B cell (primary cell): ENCODE data around the gene ZNF541. TPM values are rescaled to one million over a fixed set of nuclear protein-coding genes. Genes with fewer than 3 reads are reported as not detected.

ENCODE experiments used
- ATAC-seq: fragments of 200-7000 bp; cut with Tn5 transposase; one replicate; pipeline ENCODE4 v1.10.0; 2021; ENCODE audit warnings: low read depth, mild to moderate bottlenecking, moderate number of reproducible peaks, moderate library complexity
- CTCF ChIA-PET: fragments of 350-600 bp; sonication (Branson Sonifier 250); formaldehyde crosslinking; loops from one replicate; lab custom pipeline; 2021; ENCODE audit warnings: antibody characterized with exemption, inconsistent platforms; lab: Charles Lee
- POLR2A ChIA-PET: fragments of 350-600 bp; sonication (Branson Sonifier 250); formaldehyde crosslinking; loops from one replicate; lab custom pipeline; 2021; ENCODE audit warnings: antibody characterized with exemption; lab: Charles Lee
- DNase-seq: peaks from one replicate; pipeline ENCODE4 v3.0.0; 2013
- H2AFZ ChIP-seq: 2 replicates; pipeline ENCODE4 v1.6.1; 2012; ENCODE audit warnings: mild to moderate bottlenecking, low read depth, low read length; ENCODE audit not compliant: insufficient read depth, poor library complexity, severe bottlenecking
- H3K27ac ChIP-seq, 2 donors: 1 replicate in 1 of 2; 2 replicates in 1 of 2; pipeline ENCODE4 v1.5.1; 2012 to 2013; ENCODE audit warnings: low read length in 2 of 2, mild to moderate bottlenecking in 2 of 2, moderate library complexity in 1 of 2
- H3K27me3 ChIP-seq, 4 experiments: fragments of 200-600 bp in 1 of 4; sonication (generic) in 1 of 4; replicated peaks in 1 of 4; 1 replicate in 2 of 4; 2 replicates in 2 of 4; pipeline versions ENCODE4 v1.6.1 to v1.7.0; 2013 to 2016; ENCODE audit warnings: low read length in 3 of 4, mild to moderate bottlenecking in 2 of 4, mixed read lengths in 1 of 4, moderate library complexity in 1 of 4; ENCODE audit not compliant: insufficient read depth in 4 of 4, control insufficient read depth in 3 of 4; ENCODE audit errors: control extremely low read depth in 1 of 4
- H3K36me3 ChIP-seq, 2 experiments: replicated peaks in 1 of 2; 1 replicate in 1 of 2; 2 replicates in 1 of 2; pipeline versions ENCODE4 v1.6.1 to v1.7.1; 2013; ENCODE audit warnings: low read length in 1 of 2; ENCODE audit not compliant: insufficient read depth in 2 of 2, control insufficient read depth in 1 of 2; ENCODE audit errors: control extremely low read depth in 1 of 2, extremely low read depth in 1 of 2
- H3K4me1 ChIP-seq, 2 donors: fragments of 200-600 bp in 1 of 2; sonication (generic) in 1 of 2; 1 replicate in 1 of 2; 2 replicates in 1 of 2; pipeline versions ENCODE4 v1.5.1 to v1.6.1; 2013 to 2017; ENCODE audit warnings: low read length in 2 of 2; ENCODE audit not compliant: control insufficient read depth in 2 of 2, insufficient read depth in 2 of 2
- H3K4me2 ChIP-seq: replicated peaks from 2 replicates; pipeline ENCODE3; 2012; ENCODE audit warnings: mild to moderate bottlenecking, low read depth, low read length; ENCODE audit not compliant: poor library complexity, severe bottlenecking
- H3K4me3 ChIP-seq, 5 experiments: fragments of 200-600 bp in 1 of 5; sonication (generic) in 1 of 5; 1 replicate in 3 of 5; 2 replicates in 2 of 5; pipeline versions ENCODE4 v1.5.1 to v1.7.0; 2011 to 2016; ENCODE audit warnings: low read length in 4 of 5, mild to moderate bottlenecking in 4 of 5, low read depth in 2 of 5, control low read depth in 1 of 5, moderate library complexity in 1 of 5; ENCODE audit not compliant: insufficient read depth in 1 of 5; ENCODE audit errors: control extremely low read depth in 1 of 5, extremely low read depth in 1 of 5
- H3K79me2 ChIP-seq: fragments of 200-600 bp; sonication (generic); one replicate; pipeline ENCODE4 v1.6.0; 2016; ENCODE audit warnings: low read length; ENCODE audit not compliant: control insufficient read depth, insufficient read depth
- H3K9ac ChIP-seq: fragments of 200-600 bp; sonication (generic); 2 replicates; pipeline ENCODE4 v1.6.1; 2017; ENCODE audit warnings: mild to moderate bottlenecking, low read length, moderate library complexity
- H3K9me3 ChIP-seq, 3 donors: one replicate each; pipeline versions ENCODE4 v1.6.1 to v1.7.1; 2013; ENCODE audit warnings: low read length in 2 of 3; ENCODE audit not compliant: control insufficient read depth in 2 of 3, insufficient read depth in 1 of 3; ENCODE audit errors: control extremely low read depth in 1 of 3
- H4K20me1 ChIP-seq: 2 replicates; pipeline ENCODE4 v1.6.0; 2012; ENCODE audit warnings: mild to moderate bottlenecking, low read length; ENCODE audit not compliant: insufficient read depth, control insufficient read depth, poor library complexity, severe bottlenecking
- H3K27ac Mint-ChIP-seq: one replicate; pipeline ENCODE4 v1.8.0; 2021; ENCODE audit warnings: mixed read lengths
- H3K27me3 Mint-ChIP-seq: one replicate; pipeline ENCODE4 v1.8.0; 2021; ENCODE audit warnings: mixed read lengths
- H3K4me1 Mint-ChIP-seq: one replicate; pipeline ENCODE4 v1.8.0; 2021; ENCODE audit warnings: mixed read lengths
- H3K4me3 Mint-ChIP-seq: one replicate; pipeline ENCODE4 v1.8.0; 2021; ENCODE audit warnings: mixed read lengths
- H3K9me3 Mint-ChIP-seq: one replicate; pipeline ENCODE4 v1.8.0; 2022; ENCODE audit warnings: mixed read lengths; ENCODE audit not compliant: insufficient read depth
- EZH2 ChIP-seq: IDR thresholded peaks from 2 replicates; pipeline ENCODE4 v1.6.1; 2012; ENCODE audit warnings: borderline replicate concordance, low read depth, mild to moderate bottlenecking, moderate library complexity, low read length; ENCODE audit not compliant: insufficient read depth, poor library complexity, severe bottlenecking
- WGBS: methylation state at CpG from one replicate; pipeline ENCODE4 v1.1.5; 2013; ENCODE audit warnings: missing lambda C conversion rate; ENCODE audit not compliant: insufficient coverage; 5-methylcytosine and 5-hydroxymethylcytosine counted together
- intact Hi-C: fragments of 100-400 bp; cut with micrococcal nuclease; formaldehyde crosslinking; loops from one replicate; pipeline ENCODE4 v1.10.0; 2022
- polyA plus RNA-seq: library from polyadenylated mRNA; depleted of rRNA; stranded (reverse); fragments of >200 nt; gene quantifications from 2 replicates; pipeline ENCODE4 v1.2.3, GENCODE V29; 2012
- total RNA-seq, 2 donors: library from RNA; stranded (reverse); fragments of 120-200 nt in 1 of 2; gene quantifications; 1 replicate in 1 of 2; 2 replicates in 1 of 2; pipeline versions ENCODE4 v1.2.3 to v1.2.4, GENCODE V29; 2013 to 2022
- TF ChIP-seq, protein P1 (sequence below): fragments of 200-600 bp; IDR thresholded peaks from one replicate; pipeline ENCODE4 v1.8.0; 2022; ENCODE audit warnings: antibody characterized with exemption, mild to moderate bottlenecking

ZNF541 gene
- total and polyA plus RNA-seq, 2 donors (not counting 1 experiment from before 2014, with no cell fraction given) = 0.03 TPM; not detected in 1

DNA sequence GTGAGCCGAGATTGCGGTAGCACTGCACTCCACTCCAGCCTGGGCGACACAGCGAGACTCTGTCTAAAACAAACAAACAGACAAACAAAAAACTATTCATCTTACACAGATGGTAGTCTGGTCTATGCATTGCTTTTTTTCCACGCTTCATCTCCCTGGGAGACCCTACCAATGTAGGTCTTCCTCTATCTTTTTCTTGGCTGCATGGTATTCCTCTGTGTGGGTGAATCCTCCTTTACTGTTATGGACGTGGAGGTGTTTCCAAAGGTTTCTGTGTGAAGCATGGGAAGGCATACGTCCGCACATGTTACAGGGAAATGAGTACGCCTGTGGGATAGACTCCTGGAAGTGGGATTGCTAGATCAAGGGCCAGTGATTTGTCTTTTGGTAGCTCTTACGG, 41.6 kb upstream of the ZNF541 start:
- H3K4me3 ChIP-seq = no peak overlapping the region
- peaks cover 98% of the 10 kb centered on the region for H3K79me2 ChIP-seq
- POLR2A ChIA-PET = no interaction called here
- intact Hi-C loops = no loop called here
- no peak overlapping the region for H3K4me2 ChIP-seq
- H3K27ac Mint-ChIP-seq = no peak overlapping the region
- no peak overlapping the region for H3K9ac ChIP-seq
- no peak overlapping the region for H2AFZ ChIP-seq
- DNase-seq (no peak), ATAC-seq (no peak)
- 100% methylated on average over 5 of the region's 10 CpGs for WGBS
- no peak overlapping the region for H3K27ac ChIP-seq
- peaks cover 97% of the 10 kb centered on the region for H4K20me1 ChIP-seq
- peaks cover 0 to 5% (median 0%) of the 10 kb centered on the region in 3 donors for H3K9me3 ChIP-seq
- no peaks in the 10 kb centered on the region for H3K27me3 Mint-ChIP-seq
- no peaks in the 10 kb centered on the region for H3K9me3 Mint-ChIP-seq
- no peak overlapping the region for H3K4me3 Mint-ChIP-seq
- CTCF ChIA-PET = no interaction called here
- no peak for TF ChIP-seq EZH2
- TF ChIP-seq, protein P1, sequence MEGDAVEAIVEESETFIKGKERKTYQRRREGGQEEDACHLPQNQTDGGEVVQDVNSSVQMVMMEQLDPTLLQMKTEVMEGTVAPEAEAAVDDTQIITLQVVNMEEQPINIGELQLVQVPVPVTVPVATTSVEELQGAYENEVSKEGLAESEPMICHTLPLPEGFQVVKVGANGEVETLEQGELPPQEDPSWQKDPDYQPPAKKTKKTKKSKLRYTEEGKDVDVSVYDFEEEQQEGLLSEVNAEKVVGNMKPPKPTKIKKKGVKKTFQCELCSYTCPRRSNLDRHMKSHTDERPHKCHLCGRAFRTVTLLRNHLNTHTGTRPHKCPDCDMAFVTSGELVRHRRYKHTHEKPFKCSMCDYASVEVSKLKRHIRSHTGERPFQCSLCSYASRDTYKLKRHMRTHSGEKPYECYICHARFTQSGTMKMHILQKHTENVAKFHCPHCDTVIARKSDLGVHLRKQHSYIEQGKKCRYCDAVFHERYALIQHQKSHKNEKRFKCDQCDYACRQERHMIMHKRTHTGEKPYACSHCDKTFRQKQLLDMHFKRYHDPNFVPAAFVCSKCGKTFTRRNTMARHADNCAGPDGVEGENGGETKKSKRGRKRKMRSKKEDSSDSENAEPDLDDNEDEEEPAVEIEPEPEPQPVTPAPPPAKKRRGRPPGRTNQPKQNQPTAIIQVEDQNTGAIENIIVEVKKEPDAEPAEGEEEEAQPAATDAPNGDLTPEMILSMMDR = no peak
- no peaks in the 10 kb centered on the region for H3K27me3 ChIP-seq
- peaks cover 25 to 26% of the 10 kb centered on the region in 2 donors for H3K4me1 ChIP-seq
- peaks cover 48% of the 10 kb centered on the region for H3K4me1 Mint-ChIP-seq
- peaks cover 0 to 2% of the 10 kb centered on the region in 2 experiments for H3K36me3 ChIP-seq

DNA sequence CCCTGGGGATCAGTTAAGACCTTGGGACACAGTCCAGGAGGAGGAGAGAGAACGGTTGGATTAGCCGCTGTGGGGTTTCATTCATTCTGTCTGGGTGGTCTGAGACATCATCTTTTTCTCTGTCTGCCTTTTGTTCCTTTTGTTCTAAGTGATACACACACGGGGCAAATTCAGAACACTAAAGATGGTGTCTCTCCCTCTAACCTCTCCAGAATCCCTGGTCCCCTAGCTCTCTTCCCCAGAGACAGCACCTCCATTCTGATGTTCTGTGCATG, 41.0 kb upstream of the ZNF541 start:
- Histone ChIP-seq H3K79me2 (peaks cover 99% of the 10 kb centered on the region), H3K27me3 (no peaks in the 10 kb centered on the region), H3K36me3 (peaks cover 0 to 2% of the 10 kb centered on the region in 2 experiments), H3K9me3 (peaks cover 0 to 5% (median 0%) of the 10 kb centered on the region in 3 donors), H3K4me2 (no peak overlapping the region), H4K20me1 (peaks cover 91% of the 10 kb centered on the region), H3K27ac (no peak overlapping the region), H2AFZ (no peak overlapping the region), H3K9ac (no peak overlapping the region), H3K4me3 (no peak overlapping the region), H3K4me1 (peaks cover 25 to 26% of the 10 kb centered on the region in 2 donors)
- no peak for DNase-seq
- H3K9me3 Mint-ChIP-seq = no peaks in the 10 kb centered on the region
- ChIA-PET CTCF (no interaction called here), POLR2A (interaction anchor here (1.3 kb wide), 1 partner anchor 14 kb away, joined by 7 read pairs; no protein-coding TSS in a partner anchor)
- intact Hi-C loops = no loop called here
- H3K27me3 Mint-ChIP-seq = no peaks in the 10 kb centered on the region
- no peak for ATAC-seq
- H3K4me3 Mint-ChIP-seq = no peak overlapping the region
- no CpG with 5 or more reads among the region's 3 CpGs for WGBS
- peaks cover 48% of the 10 kb centered on the region for H3K4me1 Mint-ChIP-seq
- no peak for TF ChIP-seq EZH2
- TF ChIP-seq, protein P1 = no peak
- no peak overlapping the region for H3K27ac Mint-ChIP-seq
